ENCODE measurements around the gene FAM169A. TPM values are rescaled to one million over a fixed set of nuclear protein-coding genes. Genes with fewer than 3 reads are reported as not detected.

FAM169A gene
- polyA plus RNA-seq, 1 donor from 2014 or later, result 46.7 TPM

- Histone ChIP-seq H3K9me2 (ENCODE audit: insufficient read depth, low read length) (no peaks in the 10 kb centered on the region), H4K20me1 (ENCODE audit: insufficient read depth) (no peaks in the 10 kb centered on the region), H3K27ac (ENCODE audit: low read length) (no peak overlapping the region), H3K4me3 (ENCODE audit: low read length) (no peak overlapping the region), H3F3A (ENCODE audit: insufficient read depth, low read length, poor library complexity, severe bottlenecking) (no peaks in the 10 kb centered on the region), H3K4me2 (ENCODE audit: low read length) (no peak overlapping the region), H2AFZ (ENCODE audit: low read depth, low read length) (no peak overlapping the region), H3K79me2 (replicated peaks; ENCODE audit: insufficient read depth, low read length) (no peaks in the 10 kb centered on the region), H3K9ac (ENCODE audit: low read length) (no peak overlapping the region), H3K36me3 (ENCODE audit: insufficient read depth, low read length) (no peaks in the 10 kb centered on the region), H3K9me3 (ENCODE audit: low read length) (no peaks in the 10 kb centered on the region), H3K27me3 (ENCODE audit: insufficient read depth, low read depth, low read length) (no peaks in the 10 kb centered on the region)
- no peak for TF ChIP-seq TAF1 (IDR thresholded peaks at IDR 0.05; ENCODE audit: low read depth)
- TF ChIP-seq EP300 (conservative IDR thresholded peaks at IDR 0.05; ENCODE audit: poor library complexity, severe bottlenecking), result no peak
- no peak for TF ChIP-seq SMC3 (conservative IDR thresholded peaks at IDR 0.05; ENCODE audit: poor library complexity)
- TF ChIP-seq REST (IDR thresholded peaks at IDR 0.05; ENCODE audit: borderline replicate concordance), result no peak
- TF ChIP-seq CTCF (IDR thresholded peaks at IDR 0.05; ENCODE audit: poor library complexity, severe bottlenecking), result no peak
- no peak for TF ChIP-seq POLR2AphosphoS5 (IDR thresholded peaks at IDR 0.05)
- no peak for TF ChIP-seq RAD21 (conservative IDR thresholded peaks at IDR 0.05)
Observed at GRCh38 chr5:74877624-74878304, 11.6 kb upstream of the FAM169A start.

GRCh38 chr5:74875994-74876791, 10.0 kb upstream of the FAM169A start:
- H3K27me3 ChIP-seq (ENCODE audit: insufficient read depth, low read depth, low read length), result no peaks in the 10 kb centered on the region
- no peaks in the 10 kb centered on the region for H3F3A ChIP-seq (ENCODE audit: insufficient read depth, low read length, poor library complexity, severe bottlenecking)
- H2AFZ ChIP-seq (ENCODE audit: low read depth, low read length), result no peak overlapping the region
- H3K4me2 ChIP-seq (ENCODE audit: low read length), result no peak overlapping the region
- H3K79me2 ChIP-seq (replicated peaks; ENCODE audit: insufficient read depth, low read length), result no peaks in the 10 kb centered on the region
- H4K20me1 ChIP-seq (ENCODE audit: insufficient read depth), result no peaks in the 10 kb centered on the region
- TF ChIP-seq CTCF (IDR thresholded peaks at IDR 0.05; ENCODE audit: poor library complexity, severe bottlenecking) (no peak), MXI1 (conservative IDR thresholded peaks at IDR 0.05; ENCODE audit: poor library complexity, severe bottlenecking) (no peak), SMC3 (conservative IDR thresholded peaks at IDR 0.05; ENCODE audit: poor library complexity) (no peak), REST (IDR thresholded peaks at IDR 0.05; ENCODE audit: borderline replicate concordance) (no peak), POLR2AphosphoS5 (IDR thresholded peaks at IDR 0.05) (no peak), EZH2 (IDR thresholded peaks at IDR 0.05; ENCODE audit: borderline replicate concordance, insufficient read depth, low read length, poor library complexity, severe bottlenecking) (no peak), EP300 (conservative IDR thresholded peaks at IDR 0.05; ENCODE audit: poor library complexity, severe bottlenecking) (no peak), RAD21 (conservative IDR thresholded peaks at IDR 0.05) (no peak), TAF1 (IDR thresholded peaks at IDR 0.05; ENCODE audit: low read depth) (no peak)
- no peaks in the 10 kb centered on the region for H3K36me3 ChIP-seq (ENCODE audit: insufficient read depth, low read length)
- H3K9ac ChIP-seq (ENCODE audit: low read length), result no peak overlapping the region
- H3K9me3 ChIP-seq (ENCODE audit: low read length), result no peaks in the 10 kb centered on the region
- no peak overlapping the region for H3K4me3 ChIP-seq (ENCODE audit: low read length)
- no peaks in the 10 kb centered on the region for H3K9me2 ChIP-seq (ENCODE audit: insufficient read depth, low read length)
- H3K27ac ChIP-seq (ENCODE audit: low read length), result no peak overlapping the region
